Right atrium auricular region (tissue), 2 donors: ENCODE data around the gene TMEFF2. TPM values are rescaled to one million over a fixed set of nuclear protein-coding genes. Genes with fewer than 3 reads are reported as not detected.

ENCODE experiments used
- DNase-seq: peaks from one replicate; pipeline ENCODE4 v3.0.0-alpha.2; 2019; ENCODE audit warnings: low spot score
- H3K27ac ChIP-seq, 2 donors: fragments of 200-600 bp; sonication (generic); 1 replicate in 1 of 2; 2 replicates in 1 of 2; pipeline ENCODE4 v1.5.1; 2016 to 2019
- H3K27me3 ChIP-seq, 2 donors: fragments of 200-600 bp; sonication (generic); one replicate each; pipeline versions ENCODE4 v1.5.1 to v1.6.0; 2017 to 2019
- H3K36me3 ChIP-seq: fragments of 200-600 bp; sonication (generic); one replicate; pipeline ENCODE4 v1.5.1; 2016
- H3K4me1 ChIP-seq, 2 donors: fragments of 200-600 bp; sonication (generic); one replicate each; pipeline versions ENCODE4 v1.5.1 to v1.6.0; 2017 to 2019
- H3K4me3 ChIP-seq, 2 donors: fragments of 200-600 bp; sonication (generic); 1 replicate in 1 of 2; 2 replicates in 1 of 2; pipeline ENCODE4 v1.5.1; 2017 to 2019; ENCODE audit warnings: mild to moderate bottlenecking in 1 of 2, moderate library complexity in 1 of 2
- H3K9me3 ChIP-seq, 2 donors: fragments of 200-600 bp; sonication (generic); one replicate each; pipeline ENCODE4 v1.5.1; 2019
- total RNA-seq, 2 donors: library from RNA; depleted of rRNA; stranded (reverse); fragments of >200 nt; gene quantifications; one replicate each; pipeline ENCODE4 v1.1.0, GENCODE V29; 2016
- TF ChIP-seq, protein P1 (sequence below), 2 donors: fragments of 200-600 bp; sonication (generic); IDR thresholded peaks; one replicate each; pipeline ENCODE4 v1.5.1; 2019; ENCODE audit warnings: antibody characterized with exemption in 2 of 2

The TMEFF2 gene
- total RNA-seq, 2 donors from 2014 or later, result 0.56 TPM; not detected in 1

GRCh38 chr2:191979221-191979730 is 215.5 kb downstream of the TMEFF2 start:
- H3K27ac ChIP-seq, result no peak overlapping the region
- DNase-seq, result no peak
- TF ChIP-seq, protein P1, sequence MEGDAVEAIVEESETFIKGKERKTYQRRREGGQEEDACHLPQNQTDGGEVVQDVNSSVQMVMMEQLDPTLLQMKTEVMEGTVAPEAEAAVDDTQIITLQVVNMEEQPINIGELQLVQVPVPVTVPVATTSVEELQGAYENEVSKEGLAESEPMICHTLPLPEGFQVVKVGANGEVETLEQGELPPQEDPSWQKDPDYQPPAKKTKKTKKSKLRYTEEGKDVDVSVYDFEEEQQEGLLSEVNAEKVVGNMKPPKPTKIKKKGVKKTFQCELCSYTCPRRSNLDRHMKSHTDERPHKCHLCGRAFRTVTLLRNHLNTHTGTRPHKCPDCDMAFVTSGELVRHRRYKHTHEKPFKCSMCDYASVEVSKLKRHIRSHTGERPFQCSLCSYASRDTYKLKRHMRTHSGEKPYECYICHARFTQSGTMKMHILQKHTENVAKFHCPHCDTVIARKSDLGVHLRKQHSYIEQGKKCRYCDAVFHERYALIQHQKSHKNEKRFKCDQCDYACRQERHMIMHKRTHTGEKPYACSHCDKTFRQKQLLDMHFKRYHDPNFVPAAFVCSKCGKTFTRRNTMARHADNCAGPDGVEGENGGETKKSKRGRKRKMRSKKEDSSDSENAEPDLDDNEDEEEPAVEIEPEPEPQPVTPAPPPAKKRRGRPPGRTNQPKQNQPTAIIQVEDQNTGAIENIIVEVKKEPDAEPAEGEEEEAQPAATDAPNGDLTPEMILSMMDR (IDR thresholded peaks at IDR 0.05), result no peak
- H3K36me3 ChIP-seq, result no peaks in the 10 kb centered on the region
- H3K9me3 ChIP-seq, result no peaks in the 10 kb centered on the region
- H3K4me1 ChIP-seq, result no peaks in the 10 kb centered on the region
- H3K4me3 ChIP-seq, result no peak overlapping the region
- H3K27me3 ChIP-seq, result no peaks in the 10 kb centered on the region

GRCh38 chr2:191977754-191978153 is 217.0 kb downstream of the TMEFF2 start:
- Histone ChIP-seq H3K4me3 (no peak overlapping the region), H3K27me3 (no peaks in the 10 kb centered on the region), H3K4me1 (no peaks in the 10 kb centered on the region), H3K27ac (no peak overlapping the region), H3K9me3 (no peaks in the 10 kb centered on the region), H3K36me3 (no peaks in the 10 kb centered on the region)
- TF ChIP-seq, protein P1 (IDR thresholded peaks at IDR 0.05), result no peak
- no peak for DNase-seq

- Histone ChIP-seq H3K27me3 (no peaks in the 10 kb centered on the region), H3K27ac (no peak overlapping the region), H3K36me3 (no peaks in the 10 kb centered on the region), H3K4me3 (no peak overlapping the region), H3K9me3 (no peaks in the 10 kb centered on the region), H3K4me1 (no peaks in the 10 kb centered on the region)
- TF ChIP-seq, protein P1 (IDR thresholded peaks at IDR 0.05), result no peak
- no peak for DNase-seq
Measured at GRCh38 chr2:191976436-191976835, 218.3 kb downstream of the TMEFF2 start.

GRCh38 chr2:191974676-191975075 is 220.1 kb downstream of the TMEFF2 start:
- H3K9me3 ChIP-seq, result no peaks in the 10 kb centered on the region
- TF ChIP-seq, protein P1 (IDR thresholded peaks at IDR 0.05), result no peak

DNA sequence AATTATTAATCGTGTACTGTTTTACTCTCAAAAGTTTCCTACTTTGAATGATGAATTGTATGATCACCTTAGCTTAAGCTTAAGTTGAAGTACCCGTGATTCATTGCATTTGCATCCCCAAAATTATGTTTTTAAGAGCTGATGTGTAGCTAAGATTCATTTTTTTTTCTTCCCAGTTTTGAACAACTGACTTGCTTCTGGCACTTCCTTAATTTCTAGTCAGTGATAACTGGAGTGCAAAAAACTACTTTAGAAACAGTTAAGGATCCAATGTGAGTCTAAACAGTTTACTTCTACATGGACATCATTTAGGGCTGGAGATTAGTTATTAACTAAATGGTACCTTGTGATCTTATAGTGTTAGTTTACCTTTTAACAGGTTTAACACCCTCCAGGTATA is 223.9 kb downstream of the TMEFF2 start:
- H3K27me3 ChIP-seq, result no peaks in the 10 kb centered on the region
- H3K4me1 ChIP-seq, result no peaks in the 10 kb centered on the region
- DNase-seq, result no peak
- H3K4me3 ChIP-seq, result no peak overlapping the region
- TF ChIP-seq, protein P1 (IDR thresholded peaks at IDR 0.05), result no peak
- H3K27ac ChIP-seq, result no peak overlapping the region
- no peaks in the 10 kb centered on the region for H3K36me3 ChIP-seq
- H3K9me3 ChIP-seq, result no peaks in the 10 kb centered on the region

More at GRCh38 chr2:191974676-191975075, 220.1 kb downstream of the TMEFF2 start:
- Histone ChIP-seq H3K4me3 (no peak overlapping the region), H3K27me3 (no peaks in the 10 kb centered on the region), H3K27ac (no peak overlapping the region), H3K4me1 (no peaks in the 10 kb centered on the region), H3K36me3 (no peaks in the 10 kb centered on the region)
- DNase-seq, result no peak

DNA sequence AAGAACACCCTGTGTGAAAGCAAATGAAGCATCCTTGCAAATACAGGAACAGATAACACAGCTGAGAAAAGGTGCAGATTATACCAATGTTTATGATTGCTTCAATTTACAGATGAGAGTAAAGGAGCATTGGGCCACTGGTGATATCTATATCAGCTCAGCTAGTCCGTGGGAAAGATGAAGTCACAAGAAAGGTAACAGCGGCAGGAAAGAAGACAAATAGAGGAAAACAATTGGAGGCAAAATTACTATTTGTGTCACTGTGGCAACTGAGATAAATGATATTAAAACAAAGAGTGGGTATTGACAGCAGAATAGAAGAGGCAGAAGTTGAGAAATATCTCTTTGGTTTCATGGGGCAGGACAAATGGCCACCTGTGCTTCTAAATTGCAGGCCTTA is 226.6 kb downstream of the TMEFF2 start:
- Histone ChIP-seq H3K36me3 (no peaks in the 10 kb centered on the region), H3K9me3 (no peaks in the 10 kb centered on the region), H3K27me3 (no peaks in the 10 kb centered on the region), H3K27ac (no peak overlapping the region), H3K4me3 (no peak overlapping the region), H3K4me1 (no peaks in the 10 kb centered on the region)
- no peak for DNase-seq
- TF ChIP-seq, protein P1 (IDR thresholded peaks at IDR 0.05), result no peak
